Measurements from ENCODE around the gene GPATCH8.

- TF ChIP-seq CTCF (IDR thresholded peaks at IDR 0.05) (no peak), POLR2A (IDR thresholded peaks at IDR 0.05) (no peak), POLR2AphosphoS5 (IDR thresholded peaks at IDR 0.05) (peak in 1 of 3 donors; percentile 74)
Measured at GRCh38 chr17:44417553-44417952, 85.7 kb downstream of the GPATCH8 start.
